ENCODE results near the gene ATXN2. TPM values are rescaled to one million over a fixed set of nuclear protein-coding genes. Genes with fewer than 3 reads are reported as not detected.
A peak's percentile ranks its signal among the peaks of the same experiment; 100 is the strongest.

Gene ATXN2
- total and polyA plus RNA-seq, 9 of the 15 experiments (the other 6 are each of a cell fraction or from before 2014, with no cell fraction given), result 16.8 to 67.8 (median 29.3) TPM

GRCh38 chr12:111558107-111558376 lies 41.1 kb downstream of the ATXN2 start (continued):
- no peak for TF ChIP-seq ZBTB26 (CRISPR knock-in tag; IDR thresholded peaks at IDR 0.05)
- TF ChIP-seq POU5F1 (IDR thresholded peaks at IDR 0.05; ENCODE audit: borderline replicate concordance, low read depth, low read length, partially characterized antibody), result no peak
- TF ChIP-seq ZNF347 (CRISPR knock-in tag; IDR thresholded peaks at IDR 0.05; ENCODE audit: low read depth), result no peak
- TF ChIP-seq MAFK (IDR thresholded peaks at IDR 0.05; ENCODE audit: low read length), result no peak
- TF ChIP-seq USF1 (CRISPR knock-in tag; IDR thresholded peaks at IDR 0.05), result no peak

- Histone ChIP-seq H4K20me1 (replicated peaks; ENCODE audit: control insufficient read depth, insufficient read depth, low read length) (0 out of 2 replicates have a peak, but pooled peaks cover 5% of the 10 kb centered on the region), H3K9me3 (replicated peaks; ENCODE audit: control insufficient read depth, insufficient read depth, low read depth, low read length) (no peaks in the 10 kb centered on the region), H3K27me3 (ENCODE audit: control insufficient read depth in 2 of 2, insufficient read depth in 2 of 2, low read length in 2 of 2) (no peaks in the 10 kb centered on the region), H3K27ac (ENCODE audit: extremely low read depth, low read depth, low read length) (peak overlapping the region; percentile 19; the same call in 1 of the 3 replicates), H3K36me3 (ENCODE audit: control insufficient read depth, insufficient read depth, low read length) (peaks cover 39% of the 10 kb centered on the region; the same call in 2 of the 3 replicates), H3K9ac (ENCODE audit: insufficient read depth in 1 of 2, low read depth in 2 of 2, low read length in 2 of 2) (no peak overlapping the region), H3K4me2 (ENCODE audit: insufficient read depth, low read length) (no peak overlapping the region), H3K4me1 (replicated peaks in 1 of 2; ENCODE audit: control insufficient read depth in 2 of 2, insufficient read depth in 2 of 2, low read length in 2 of 2) (0 out of 5 replicates have a peak, but pooled peaks cover 0 to 4% of the 10 kb centered on the region in 2 experiments), H2AFZ (ENCODE audit: low read depth, low read length) (no peak overlapping the region), H3K4me3 (no peak overlapping the region), H3K9me1 (ENCODE audit: control insufficient read depth, insufficient read depth, low read length) (no peaks in the 10 kb centered on the region), H3K79me2 (ENCODE audit: control insufficient read depth, insufficient read depth, low read length) (peaks cover 90% of the 10 kb centered on the region)
- intact Hi-C loops (cut with micrococcal nuclease) (no loop called here), in situ Hi-C loops (cut with MboI) (no loop called here)
- BruUV-seq (replicated peaks), result no TSS peak
- 85% methylated on average over 5 of the region's 5 CpGs for WGBS (ENCODE audit: insufficient coverage, low coverage, missing lambda C conversion rate)
- ATAC-seq (no peak), FAIRE-seq (no peak), DNase-seq (ENCODE audit: extremely low read depth in 1 of 4, low spot score in 3 of 4) (no peak)
- ChIA-PET POLR2A (interaction anchor here (1.2 kb wide), 1 partner anchor 11 kb away, joined by 3 read pairs; no protein-coding TSS in a partner anchor), CTCF (ENCODE audit: low intra/inter-chr PET ratio) (no interaction called here)
- TF ChIP-seq GTF2E2 (tag; IDR thresholded peaks at IDR 0.05) (no peak), USF1 (CRISPR knock-in tag; IDR thresholded peaks at IDR 0.05) (no peak), ZSCAN29 (IDR thresholded peaks at IDR 0.05) (no peak), HNRNPLL (IDR thresholded peaks at IDR 0.05; ENCODE audit: low read depth, low read length, poor library complexity, severe bottlenecking) (no peak), TAL1 (IDR thresholded peaks at IDR 0.05) (no peak), ZNF551 (CRISPR knock-in tag; IDR thresholded peaks at IDR 0.05) (no peak), RBM25 (IDR thresholded peaks at IDR 0.05; ENCODE audit: low read depth, low read length, severe bottlenecking) (no peak), EP300 (IDR thresholded peaks at IDR 0.05; ENCODE audit: low read length) (no peak), ZNF143 (CRISPR knock-in tag; IDR thresholded peaks at IDR 0.05) (no peak), ZNF644 (tag; IDR thresholded peaks at IDR 0.05; ENCODE audit: low read depth) (no peak), PHF20 (IDR thresholded peaks at IDR 0.05; ENCODE audit: partially characterized antibody) (no peak), ZBTB1 (CRISPR knock-in tag; IDR thresholded peaks at IDR 0.05; ENCODE audit: borderline replicate concordance, low read depth) (no peak), SUPT5H (IDR thresholded peaks at IDR 0.05) (no peak), SAFB (IDR thresholded peaks at IDR 0.05; ENCODE audit: borderline replicate concordance, low read depth, low read length) (no peak), SREBF2 (CRISPR knock-in tag; IDR thresholded peaks at IDR 0.05) (no peak), LARP7 (IDR thresholded peaks at IDR 0.05) (no peak)
These were observed 41.6 kb downstream of the ATXN2 start for GRCh38 chr12:111557271-111558106.

All from K562 (cell line).